A673 (cell line): ENCODE measurements around the gene POLR3A. TPM values are rescaled to one million over a fixed set of nuclear protein-coding genes. Genes with fewer than 3 reads are reported as not detected.
A peak's percentile ranks its signal among the peaks of the same experiment; 100 is the strongest.

Experiments used
- BruUV-seq: library from RNA; stranded (reverse); fragments of 400-500 nt; replicated peaks from 2 replicates; lab custom pipeline; 2021; lab: Mats Ljungman, UMichigan
- CTCF ChIA-PET: fragments of 300-600 bp; sonication (Branson Sonifier 250); formaldehyde crosslinking; loops from one replicate; lab custom pipeline; 2022; ENCODE audit warnings: antibody characterized with exemption; lab: Charles Lee
- POLR2A ChIA-PET: fragments of 300-600 bp; sonication (Branson Sonifier 250); formaldehyde crosslinking; loops from one replicate; lab custom pipeline; 2022; ENCODE audit warnings: antibody characterized with exemption; ENCODE audit not compliant: low non-redundant PET; lab: Charles Lee
- DNase-seq: peaks from one replicate; pipeline ENCODE4 v3.0.0-alpha.2; 2015; ENCODE audit warnings: low spot score
- H3K27ac ChIP-seq: fragments of 200-600 bp; sonication (generic); 2 replicates; pipeline ENCODE4 v1.5.1; 2016; ENCODE audit warnings: mixed run types, low read depth, mild to moderate bottlenecking, mixed read lengths, antibody characterized with exemption, low read length; ENCODE audit not compliant: poor library complexity, severe bottlenecking
- H3K27me3 ChIP-seq: fragments of 200-600 bp; sonication (generic); replicated peaks from 2 replicates; pipeline ENCODE4 v1.6.1; 2017; ENCODE audit warnings: mixed run types, low read depth, mild to moderate bottlenecking, mixed read lengths, antibody characterized with exemption, low read length; ENCODE audit not compliant: insufficient read depth, poor library complexity
- H3K36me3 ChIP-seq: fragments of 200-600 bp; sonication (generic); 2 replicates; pipeline ENCODE4 v1.6.1; 2016; ENCODE audit warnings: mixed run types, mild to moderate bottlenecking, mixed read lengths, antibody characterized with exemption, low read length; ENCODE audit not compliant: insufficient read depth, poor library complexity, severe bottlenecking
- H3K4me1 ChIP-seq: fragments of 200-600 bp; sonication (generic); 2 replicates; pipeline ENCODE4 v1.6.1; 2017; ENCODE audit warnings: mixed run types, mild to moderate bottlenecking, mixed read lengths, antibody characterized with exemption, low read length; ENCODE audit not compliant: insufficient read depth, poor library complexity, severe bottlenecking
- H3K4me3 ChIP-seq: fragments of 200-600 bp; sonication (generic); 2 replicates; pipeline ENCODE4 v1.5.1; 2016; ENCODE audit warnings: low read depth, mixed run types, mild to moderate bottlenecking, mixed read lengths, low read length; ENCODE audit not compliant: poor library complexity, severe bottlenecking
- H3K9me3 ChIP-seq: fragments of 200-600 bp; sonication (generic); 2 replicates; pipeline ENCODE4 v1.6.1; 2016; ENCODE audit warnings: mixed run types, low read depth, mild to moderate bottlenecking, mixed read lengths, antibody characterized with exemption, low read length; ENCODE audit not compliant: poor library complexity, severe bottlenecking
- EZH2 ChIP-seq: fragments of 200-600 bp; sonication (generic); IDR thresholded peaks from 2 replicates; pipeline ENCODE4 v1.6.1; 2017; ENCODE audit warnings: borderline replicate concordance, low read depth, mild to moderate bottlenecking, mixed read lengths, antibody characterized with exemption, low read length; ENCODE audit not compliant: poor library complexity, severe bottlenecking
- intact Hi-C: fragments of 100-400 bp; cut with micrococcal nuclease; formaldehyde crosslinking; loops from one replicate; pipeline ENCODE4 v1.10.0; 2022; ENCODE audit not compliant: unreplicated experiment
- total RNA-seq: library from RNA; stranded (reverse); gene quantifications from 2 replicates; pipeline ENCODE4 v1.2.3, GENCODE V29; 2021
- TF ChIP-seq, protein P1 (sequence below): fragments of 300-800, 200-600 bp; sonication (generic); conservative IDR thresholded peaks from 2 replicates; pipeline ENCODE4 v1.5.1; 2017; ENCODE audit warnings: low read depth, mild to moderate bottlenecking, antibody characterized with exemption, low read length, moderate library complexity, mixed read lengths

The POLR3A gene
- total RNA-seq, 1 experiment from 2014 or later, result 27.8 TPM

DNA sequence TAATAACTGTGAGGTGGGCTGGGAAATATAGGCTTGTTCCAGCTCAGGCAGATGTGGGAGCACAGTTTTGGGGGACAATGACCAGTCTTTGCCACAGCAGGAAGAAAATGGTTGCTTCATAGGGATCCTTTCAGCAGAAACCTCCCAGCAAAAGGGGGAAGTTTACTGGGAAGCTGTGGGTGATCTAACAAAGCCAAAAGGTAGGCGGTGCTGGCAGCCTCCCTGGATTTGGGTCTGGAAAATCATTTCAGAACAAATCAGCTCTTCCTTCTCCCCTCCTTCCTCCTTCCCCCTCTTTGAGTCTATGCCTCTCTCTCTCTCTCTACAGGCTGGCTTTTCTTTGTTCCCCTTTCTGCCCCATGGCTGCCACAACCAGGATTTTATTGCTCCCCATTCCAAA, 20.5 kb upstream of the POLR3A start:
- CTCF ChIA-PET, result interaction anchor here (1.3 kb wide), 1 partner anchor 1153 kb away, joined by 7 read pairs; no protein-coding TSS in a partner anchor
- Histone ChIP-seq H3K9me3 (no peaks in the 10 kb centered on the region), H3K27me3 (no peaks in the 10 kb centered on the region), H3K36me3 (no peaks in the 10 kb centered on the region), H3K4me1 (peaks cover 5% of the 10 kb centered on the region), H3K27ac (no peak overlapping the region), H3K4me3 (no peak overlapping the region)
- intact Hi-C loops, result loop anchor here (5.0 to 10.0 kb wide), 2 partner anchors 85 to 252 kb away; no protein-coding TSS in a partner anchor
- no TSS peak for BruUV-seq
- POLR2A ChIA-PET, result no interaction called here
- no peak for DNase-seq
- TF ChIP-seq EZH2, result no peak
- TF ChIP-seq, protein P1, sequence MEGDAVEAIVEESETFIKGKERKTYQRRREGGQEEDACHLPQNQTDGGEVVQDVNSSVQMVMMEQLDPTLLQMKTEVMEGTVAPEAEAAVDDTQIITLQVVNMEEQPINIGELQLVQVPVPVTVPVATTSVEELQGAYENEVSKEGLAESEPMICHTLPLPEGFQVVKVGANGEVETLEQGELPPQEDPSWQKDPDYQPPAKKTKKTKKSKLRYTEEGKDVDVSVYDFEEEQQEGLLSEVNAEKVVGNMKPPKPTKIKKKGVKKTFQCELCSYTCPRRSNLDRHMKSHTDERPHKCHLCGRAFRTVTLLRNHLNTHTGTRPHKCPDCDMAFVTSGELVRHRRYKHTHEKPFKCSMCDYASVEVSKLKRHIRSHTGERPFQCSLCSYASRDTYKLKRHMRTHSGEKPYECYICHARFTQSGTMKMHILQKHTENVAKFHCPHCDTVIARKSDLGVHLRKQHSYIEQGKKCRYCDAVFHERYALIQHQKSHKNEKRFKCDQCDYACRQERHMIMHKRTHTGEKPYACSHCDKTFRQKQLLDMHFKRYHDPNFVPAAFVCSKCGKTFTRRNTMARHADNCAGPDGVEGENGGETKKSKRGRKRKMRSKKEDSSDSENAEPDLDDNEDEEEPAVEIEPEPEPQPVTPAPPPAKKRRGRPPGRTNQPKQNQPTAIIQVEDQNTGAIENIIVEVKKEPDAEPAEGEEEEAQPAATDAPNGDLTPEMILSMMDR, result no peak

DNA sequence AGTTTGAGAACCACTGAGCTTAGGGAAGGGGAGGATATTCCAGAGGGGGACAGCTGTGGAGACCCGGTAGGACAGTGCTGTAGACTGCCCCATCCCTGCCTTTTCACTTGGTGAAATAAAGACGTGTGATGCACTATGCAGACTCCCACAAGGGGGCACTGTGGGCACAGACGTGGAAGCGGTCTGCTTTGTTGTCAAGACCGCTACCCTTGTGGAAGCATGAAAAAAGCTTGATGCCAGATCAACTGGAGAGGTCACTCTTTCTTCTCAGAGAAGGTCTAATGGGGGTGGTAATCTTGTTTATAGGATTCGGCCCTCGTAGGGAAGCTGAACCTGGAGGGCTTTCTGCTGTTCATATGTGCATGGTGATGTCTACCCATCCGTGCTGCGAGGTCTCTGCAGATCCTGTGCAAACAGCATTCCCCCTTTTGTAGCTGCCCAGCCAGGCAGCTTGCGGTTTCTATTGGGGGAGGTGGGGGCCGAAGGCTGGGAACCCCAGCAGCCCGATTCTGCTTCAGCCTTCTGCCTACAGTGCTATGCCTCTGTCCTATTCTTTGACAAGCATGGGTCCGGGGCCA, 18.1 kb upstream of the POLR3A start:
- H3K27me3 ChIP-seq, result no peaks in the 10 kb centered on the region
- peak overlapping the region; percentile 16 for H3K27ac ChIP-seq
- H3K4me3 ChIP-seq, result no peak overlapping the region
- TF ChIP-seq, protein P1, result peak; percentile 93
- TF ChIP-seq EZH2, result no peak
- intact Hi-C loops, result loop anchor here (1.0 to 10.0 kb wide), 5 partner anchors 87 to 1155 kb away; no protein-coding TSS in a partner anchor
- POLR2A ChIA-PET, result interaction anchor here (0.6 kb wide), 1 partner anchor 148 kb away, joined by 4 read pairs; no protein-coding TSS in a partner anchor
- DNase-seq, result peak; percentile 90
- no TSS peak for BruUV-seq
- H3K36me3 ChIP-seq, result peaks cover 3% of the 10 kb centered on the region
- CTCF ChIA-PET, result interaction anchor here (0.5 to 2.1 kb wide), 5 partner anchors 9 to 1327 kb away, joined by 3 to 22 read pairs (median 3); no protein-coding TSS in a partner anchor
- no peaks in the 10 kb centered on the region for H3K9me3 ChIP-seq
- peaks cover 18% of the 10 kb centered on the region for H3K4me1 ChIP-seq

DNA sequence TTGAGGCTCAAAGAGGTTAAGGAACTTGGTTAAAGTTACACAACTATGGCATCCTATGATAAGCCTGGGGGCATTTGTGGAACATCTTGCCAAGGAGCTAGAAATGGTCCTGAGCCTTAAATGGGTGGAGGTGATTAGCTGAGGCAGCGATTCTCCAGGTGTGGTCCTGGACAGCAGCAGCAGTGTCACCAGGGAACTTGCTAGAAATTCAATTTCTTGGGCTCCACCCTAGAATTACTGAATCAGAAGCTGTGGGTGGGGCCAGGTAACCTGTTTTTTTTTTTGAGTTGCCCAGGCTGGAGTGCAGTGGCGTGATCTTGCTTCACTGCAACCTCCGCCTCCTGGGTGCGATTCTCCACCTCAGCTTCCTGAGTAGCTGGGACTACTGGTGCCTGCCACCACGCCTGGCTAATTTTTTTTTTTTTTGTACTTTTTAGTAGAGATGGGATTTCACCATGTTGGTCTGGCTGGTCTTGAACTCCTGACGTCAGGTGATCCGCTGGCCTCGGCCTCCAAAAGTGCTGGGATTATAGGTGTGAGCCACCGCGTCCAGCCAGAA, 17.5 kb upstream of the POLR3A start:
- H3K27me3 ChIP-seq, result no peaks in the 10 kb centered on the region
- peaks cover 10% of the 10 kb centered on the region for H3K36me3 ChIP-seq
- ChIA-PET POLR2A (no interaction called here), CTCF (interaction anchor here (0.6 to 2.1 kb wide), 3 partner anchors 9 to 1148 kb away, joined by 3 to 22 read pairs (median 8); no protein-coding TSS in a partner anchor)
- H3K27ac ChIP-seq, result no peak overlapping the region
- peaks cover 24% of the 10 kb centered on the region for H3K4me1 ChIP-seq
- DNase-seq, result no peak
- intact Hi-C loops, result loop anchor here (1.0 to 10.0 kb wide), 5 partner anchors 88 to 1156 kb away; no protein-coding TSS in a partner anchor
- BruUV-seq, result no TSS peak
- no peak overlapping the region for H3K4me3 ChIP-seq
- no peaks in the 10 kb centered on the region for H3K9me3 ChIP-seq
- TF ChIP-seq, protein P1, result no peak
- no peak for TF ChIP-seq EZH2
